Panc1 (cell line): ENCODE measurements around the gene CD320.

Experiments used
- POLR2AphosphoS5 ChIP-seq: IDR thresholded peaks from 2 replicates; pipeline ENCODE4 v1.6.1; 2012; ENCODE audit warnings: mild to moderate bottlenecking, low read depth, low read length, moderate library complexity
- SIN3A ChIP-seq: IDR thresholded peaks from 2 replicates; pipeline ENCODE4 v1.6.1; 2012; ENCODE audit warnings: low read depth, mild to moderate bottlenecking, low read length, moderate library complexity, borderline replicate concordance; ENCODE audit not compliant: insufficient read depth
- TCF7L2 ChIP-seq: IDR thresholded peaks from 2 replicates; pipeline ENCODE4 v1.6.1; 2011; ENCODE audit warnings: mild to moderate bottlenecking, low read depth, low read length, inconsistent platforms
- TF ChIP-seq, protein P1 (sequence below): fragments of 450-650 bp; IDR thresholded peaks from 2 replicates; pipeline ENCODE4 v1.5.1; 2017; ENCODE audit warnings: mild to moderate bottlenecking
- TF ChIP-seq, protein P2 (sequence below), 2 experiments: IDR thresholded peaks; 2 replicates each; pipeline ENCODE4 v1.6.1; 2011 to 2012; ENCODE audit warnings: low read depth in 2 of 2, control low read depth in 1 of 2, low read length in 1 of 2, mild to moderate bottlenecking in 1 of 2, moderate library complexity in 1 of 2; ENCODE audit not compliant: insufficient read depth in 1 of 2

DNA sequence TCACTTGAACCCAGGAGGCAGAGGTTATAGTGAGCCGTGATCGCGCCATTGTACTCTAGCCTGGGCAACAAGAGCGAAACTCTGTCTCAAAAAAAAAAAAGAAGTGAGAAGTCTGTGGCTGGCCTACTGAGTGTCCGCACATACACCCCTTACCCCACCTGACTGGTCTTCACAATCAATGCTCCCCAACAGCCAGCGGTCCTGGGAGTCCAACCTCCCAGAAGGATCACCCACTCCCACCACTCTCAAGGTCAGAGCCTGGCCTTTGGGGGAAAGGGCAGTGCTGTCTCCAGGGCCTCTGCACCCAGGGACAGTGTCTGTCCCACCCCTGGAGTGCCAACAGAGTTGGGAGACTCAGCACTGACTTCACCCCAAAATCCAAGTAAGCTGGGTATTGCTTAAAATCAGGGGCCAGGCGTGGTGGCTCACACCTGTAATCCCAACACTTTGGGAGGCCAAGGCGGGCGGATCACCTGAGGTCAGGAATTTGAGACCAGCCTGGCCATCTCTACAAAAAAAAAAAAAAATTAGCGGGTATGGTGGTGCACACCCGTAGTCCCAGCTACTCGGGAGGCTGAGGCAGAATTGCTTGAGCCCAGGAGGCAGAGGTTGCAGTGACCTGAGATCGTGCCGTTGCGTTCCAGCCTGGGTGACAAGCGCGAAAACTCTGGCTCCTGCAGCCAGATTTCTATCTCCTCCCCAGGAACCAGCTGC is 2.3 kb upstream of the CD320 start:
- TF ChIP-seq, protein P1, sequence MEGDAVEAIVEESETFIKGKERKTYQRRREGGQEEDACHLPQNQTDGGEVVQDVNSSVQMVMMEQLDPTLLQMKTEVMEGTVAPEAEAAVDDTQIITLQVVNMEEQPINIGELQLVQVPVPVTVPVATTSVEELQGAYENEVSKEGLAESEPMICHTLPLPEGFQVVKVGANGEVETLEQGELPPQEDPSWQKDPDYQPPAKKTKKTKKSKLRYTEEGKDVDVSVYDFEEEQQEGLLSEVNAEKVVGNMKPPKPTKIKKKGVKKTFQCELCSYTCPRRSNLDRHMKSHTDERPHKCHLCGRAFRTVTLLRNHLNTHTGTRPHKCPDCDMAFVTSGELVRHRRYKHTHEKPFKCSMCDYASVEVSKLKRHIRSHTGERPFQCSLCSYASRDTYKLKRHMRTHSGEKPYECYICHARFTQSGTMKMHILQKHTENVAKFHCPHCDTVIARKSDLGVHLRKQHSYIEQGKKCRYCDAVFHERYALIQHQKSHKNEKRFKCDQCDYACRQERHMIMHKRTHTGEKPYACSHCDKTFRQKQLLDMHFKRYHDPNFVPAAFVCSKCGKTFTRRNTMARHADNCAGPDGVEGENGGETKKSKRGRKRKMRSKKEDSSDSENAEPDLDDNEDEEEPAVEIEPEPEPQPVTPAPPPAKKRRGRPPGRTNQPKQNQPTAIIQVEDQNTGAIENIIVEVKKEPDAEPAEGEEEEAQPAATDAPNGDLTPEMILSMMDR = no peak
- TF ChIP-seq POLR2AphosphoS5 (no peak), TCF7L2 (no peak), SIN3A (no peak)
- TF ChIP-seq, protein P2, sequence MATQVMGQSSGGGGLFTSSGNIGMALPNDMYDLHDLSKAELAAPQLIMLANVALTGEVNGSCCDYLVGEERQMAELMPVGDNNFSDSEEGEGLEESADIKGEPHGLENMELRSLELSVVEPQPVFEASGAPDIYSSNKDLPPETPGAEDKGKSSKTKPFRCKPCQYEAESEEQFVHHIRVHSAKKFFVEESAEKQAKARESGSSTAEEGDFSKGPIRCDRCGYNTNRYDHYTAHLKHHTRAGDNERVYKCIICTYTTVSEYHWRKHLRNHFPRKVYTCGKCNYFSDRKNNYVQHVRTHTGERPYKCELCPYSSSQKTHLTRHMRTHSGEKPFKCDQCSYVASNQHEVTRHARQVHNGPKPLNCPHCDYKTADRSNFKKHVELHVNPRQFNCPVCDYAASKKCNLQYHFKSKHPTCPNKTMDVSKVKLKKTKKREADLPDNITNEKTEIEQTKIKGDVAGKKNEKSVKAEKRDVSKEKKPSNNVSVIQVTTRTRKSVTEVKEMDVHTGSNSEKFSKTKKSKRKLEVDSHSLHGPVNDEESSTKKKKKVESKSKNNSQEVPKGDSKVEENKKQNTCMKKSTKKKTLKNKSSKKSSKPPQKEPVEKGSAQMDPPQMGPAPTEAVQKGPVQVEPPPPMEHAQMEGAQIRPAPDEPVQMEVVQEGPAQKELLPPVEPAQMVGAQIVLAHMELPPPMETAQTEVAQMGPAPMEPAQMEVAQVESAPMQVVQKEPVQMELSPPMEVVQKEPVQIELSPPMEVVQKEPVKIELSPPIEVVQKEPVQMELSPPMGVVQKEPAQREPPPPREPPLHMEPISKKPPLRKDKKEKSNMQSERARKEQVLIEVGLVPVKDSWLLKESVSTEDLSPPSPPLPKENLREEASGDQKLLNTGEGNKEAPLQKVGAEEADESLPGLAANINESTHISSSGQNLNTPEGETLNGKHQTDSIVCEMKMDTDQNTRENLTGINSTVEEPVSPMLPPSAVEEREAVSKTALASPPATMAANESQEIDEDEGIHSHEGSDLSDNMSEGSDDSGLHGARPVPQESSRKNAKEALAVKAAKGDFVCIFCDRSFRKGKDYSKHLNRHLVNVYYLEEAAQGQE (IDR thresholded peaks at IDR 0.05; ENCODE audit: insufficient read depth in 1 of 2, low read depth in 2 of 2, low read length in 1 of 2) = no peak
